Ishikawa (cell line): ENCODE measurements around the gene NEBL.

Experiments used
- CEBPB ChIP-seq: IDR thresholded peaks from 2 replicates; pipeline ENCODE4 v1.6.1; 2012
- RAD21 ChIP-seq: IDR thresholded peaks from 2 replicates; pipeline ENCODE4 v1.6.1; 2012; ENCODE audit warnings: low read depth

GRCh38 chr10:20795391-20795790 lies 101.7 kb downstream of the NEBL start:
- TF ChIP-seq CEBPB (no peak), RAD21 (no peak)
